GM21723 (cell line): Measurements from ENCODE around the gene MACROD1.

Experiments used
- ATAC-seq: cut with Tn5 transposase; IDR thresholded peaks from one replicate; pipeline ENCODE4 v1.9.1; 2021; ENCODE audit warnings: mild to moderate bottlenecking, moderate library complexity; ENCODE audit not compliant: unreplicated experiment

Gene MACROD1

GRCh38 chr11:64094463-64095260, 71.3 kb downstream of the MACROD1 start:
- no peak for ATAC-seq

GRCh38 chr11:64093233-64094039, 72.5 kb downstream of the MACROD1 start:
- ATAC-seq = no peak

GRCh38 chr11:64092761-64093136, 73.2 kb downstream of the MACROD1 start:
- no peak for ATAC-seq

GRCh38 chr11:64092111-64092760, 73.7 kb downstream of the MACROD1 start:
- ATAC-seq = no peak

- no peak for ATAC-seq
These were observed 75.0 kb downstream of the MACROD1 start for GRCh38 chr11:64090806-64091516.

- no peak for ATAC-seq
These were observed 75.8 kb downstream of the MACROD1 start for GRCh38 chr11:64089915-64090805.

GRCh38 chr11:64089493-64089892, 76.4 kb downstream of the MACROD1 start:
- ATAC-seq = no peak

- ATAC-seq = no peak
These were observed 76.9 kb downstream of the MACROD1 start for GRCh38 chr11:64089027-64089360.

- ATAC-seq = no peak
These were observed 77.5 kb downstream of the MACROD1 start for GRCh38 chr11:64088162-64089026.

- no peak for ATAC-seq
These were observed 79.4 kb downstream of the MACROD1 start for GRCh38 chr11:64086258-64087123.

GRCh38 chr11:64085906-64086257, 80.0 kb downstream of the MACROD1 start:
- no peak for ATAC-seq

- no peak for ATAC-seq
These were observed 80.8 kb downstream of the MACROD1 start for GRCh38 chr11:64084951-64085710.

GRCh38 chr11:64084146-64084950, 81.6 kb downstream of the MACROD1 start:
- no peak for ATAC-seq

- ATAC-seq = no peak
These were observed 82.4 kb downstream of the MACROD1 start for GRCh38 chr11:64083398-64084080.

GRCh38 chr11:64081745-64082442, 84.0 kb downstream of the MACROD1 start:
- no peak for ATAC-seq

- no peak for ATAC-seq
These were observed 85.5 kb downstream of the MACROD1 start for GRCh38 chr11:64080390-64080789.
